ENCODE measurements around the gene PDE9A.

GRCh38 chr21:42703965-42704364 is 50.5 kb downstream of the PDE9A start:
- no peak for TF ChIP-seq REST (IDR thresholded peaks at IDR 0.05; ENCODE audit: insufficient replicate concordance, low read depth)
- TF ChIP-seq CTCF (IDR thresholded peaks at IDR 0.05; ENCODE audit: insufficient read depth, low read length) = no peak
- TF ChIP-seq POLR2AphosphoS5 (IDR thresholded peaks at IDR 0.05; ENCODE audit: low read depth) = no peak
